ENCODE results near the gene SLC30A2.

The SLC30A2 gene

DNA sequence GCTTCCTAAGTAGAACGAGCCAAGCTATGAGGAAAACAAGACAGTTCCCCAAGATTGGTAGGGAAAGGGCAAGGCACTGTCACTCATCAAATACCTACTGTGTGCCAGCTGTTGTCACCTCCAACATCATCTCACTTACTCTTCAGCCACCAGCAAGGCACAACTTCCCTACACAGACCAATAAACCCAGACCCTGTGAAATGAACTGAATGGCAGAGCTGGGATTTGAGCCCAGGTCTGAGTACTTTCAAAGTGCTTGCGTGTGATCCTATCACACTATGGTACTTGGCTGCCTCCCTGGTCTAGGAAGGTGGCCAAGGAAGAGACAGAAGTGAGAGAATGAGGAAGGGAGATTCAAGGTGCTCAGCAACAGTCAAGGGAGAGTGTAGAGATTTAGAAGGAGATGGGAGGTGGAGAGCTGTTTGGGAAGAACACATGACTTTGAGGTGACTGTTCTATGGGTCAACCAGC lies 38.2 kb upstream of the SLC30A2 start:
- Histone ChIP-seq H3K79me1 (ENCODE audit: low read length) (peaks cover 3% of the 10 kb centered on the region), H2BK120ac (ENCODE audit: insufficient read depth, low read length, poor library complexity) (no peak overlapping the region), H2AK5ac (ENCODE audit: low read length) (no peak overlapping the region), H4K12ac (ENCODE audit: low read depth, low read length) (no peak overlapping the region), H3K4ac (ENCODE audit: low read depth, low read length) (no peak overlapping the region), H3K36me3 (ENCODE audit: control insufficient read depth in 1 of 2, insufficient read depth in 2 of 2, low read length in 2 of 2) (no peaks in the 10 kb centered on the region), H3K4me3 (ENCODE audit: low read depth, low read length) (no peak overlapping the region), H3K18ac (ENCODE audit: low read length) (no peak overlapping the region), H3K23ac (ENCODE audit: low read length) (no peak overlapping the region), H3K14ac (ENCODE audit: low read length) (no peak overlapping the region), H3K4me2 (ENCODE audit: low read length) (no peak overlapping the region), H3K79me2 (ENCODE audit: control insufficient read depth, insufficient read depth, low read length, poor library complexity) (no peaks in the 10 kb centered on the region), H3K27me3 (ENCODE audit: insufficient read depth, low read length) (no peaks in the 10 kb centered on the region), H3K4me1 (ENCODE audit: control insufficient read depth in 1 of 2, insufficient read depth in 2 of 2, low read length in 2 of 2) (peaks cover 2 to 3% of the 10 kb centered on the region in 2 experiments), H2BK12ac (ENCODE audit: low read length) (no peak overlapping the region), H3K9me3 (ENCODE audit: insufficient read depth, low read depth, low read length) (no peaks in the 10 kb centered on the region), H3K9ac (ENCODE audit: low read length) (no peak overlapping the region), H2BK5ac (ENCODE audit: low read depth, low read length, poor library complexity) (no peak overlapping the region), H2AFZ (ENCODE audit: insufficient read depth, low read length, poor library complexity) (no peak overlapping the region), H4K8ac (ENCODE audit: low read depth, low read length) (no peak overlapping the region), H3K27ac (ENCODE audit: low read depth, low read length) (no peak overlapping the region), H4K91ac (ENCODE audit: low read depth, low read length) (no peak overlapping the region)
- DNase-seq = peak; percentile 49 to 75
- WGBS (ENCODE audit: extremely low coverage, insufficient coverage, insufficient read length) = no CpG with 5 or more reads among the region's 2 CpGs

DNA sequence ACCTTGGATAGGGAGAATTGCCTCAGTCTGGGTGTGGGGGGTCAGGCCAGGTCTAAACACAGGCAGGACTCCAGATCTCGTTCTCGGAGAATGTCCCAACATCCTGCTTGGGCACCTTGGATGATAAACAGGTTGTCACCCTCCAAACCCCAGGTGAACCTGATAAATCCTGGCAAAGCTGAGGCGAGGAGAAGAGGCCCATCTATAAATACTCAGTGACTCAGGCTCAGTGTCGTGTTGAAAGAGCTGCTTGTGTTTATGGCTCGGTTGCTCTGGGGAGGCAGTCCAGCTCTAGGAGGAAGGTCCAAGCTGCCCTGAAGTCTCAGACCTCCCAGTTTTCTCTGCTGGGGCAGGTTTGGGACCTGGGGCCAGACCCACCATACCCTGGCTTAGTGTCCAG lies 37.3 kb upstream of the SLC30A2 start:
- H3K4me3 ChIP-seq (ENCODE audit: low read depth, low read length) = no peak overlapping the region
- H3K14ac ChIP-seq (ENCODE audit: low read length) = no peak overlapping the region
- peaks cover 4% of the 10 kb centered on the region for H3K79me1 ChIP-seq (ENCODE audit: low read length)
- H3K36me3 ChIP-seq (ENCODE audit: control insufficient read depth in 1 of 2, insufficient read depth in 2 of 2, low read length in 2 of 2) = no peaks in the 10 kb centered on the region
- H2BK120ac ChIP-seq (ENCODE audit: insufficient read depth, low read length, poor library complexity) = no peak overlapping the region
- no peak overlapping the region for H2AK5ac ChIP-seq (ENCODE audit: low read length)
- no peak overlapping the region for H2BK5ac ChIP-seq (ENCODE audit: low read depth, low read length, poor library complexity)
- H4K12ac ChIP-seq (ENCODE audit: low read depth, low read length) = no peak overlapping the region
- no CpG with 5 or more reads among the region's 5 CpGs for WGBS (ENCODE audit: extremely low coverage, insufficient coverage, insufficient read length)
- peak in 1 of 2 donors; percentile 49 for DNase-seq
- H3K9ac ChIP-seq (ENCODE audit: low read length) = no peak overlapping the region
- no peak overlapping the region for H2BK12ac ChIP-seq (ENCODE audit: low read length)
- no peaks in the 10 kb centered on the region for H3K79me2 ChIP-seq (ENCODE audit: control insufficient read depth, insufficient read depth, low read length, poor library complexity)
- H3K23ac ChIP-seq (ENCODE audit: low read length) = no peak overlapping the region
- H3K18ac ChIP-seq (ENCODE audit: low read length) = no peak overlapping the region
- no peak overlapping the region for H2AFZ ChIP-seq (ENCODE audit: insufficient read depth, low read length, poor library complexity)
- no peaks in the 10 kb centered on the region for H3K9me3 ChIP-seq (ENCODE audit: insufficient read depth, low read depth, low read length)
- no peak overlapping the region for H4K91ac ChIP-seq (ENCODE audit: low read depth, low read length)
- no peaks in the 10 kb centered on the region for H3K27me3 ChIP-seq (ENCODE audit: insufficient read depth, low read length)
- no peak overlapping the region for H3K4ac ChIP-seq (ENCODE audit: low read depth, low read length)
- H3K4me2 ChIP-seq (ENCODE audit: low read length) = no peak overlapping the region
- H4K8ac ChIP-seq (ENCODE audit: low read depth, low read length) = no peak overlapping the region
- no peak overlapping the region for H3K27ac ChIP-seq (ENCODE audit: low read depth, low read length)
- H3K4me1 ChIP-seq (ENCODE audit: control insufficient read depth in 1 of 2, insufficient read depth in 2 of 2, low read length in 2 of 2) = peaks cover 6 to 10% of the 10 kb centered on the region in 2 experiments

DNA sequence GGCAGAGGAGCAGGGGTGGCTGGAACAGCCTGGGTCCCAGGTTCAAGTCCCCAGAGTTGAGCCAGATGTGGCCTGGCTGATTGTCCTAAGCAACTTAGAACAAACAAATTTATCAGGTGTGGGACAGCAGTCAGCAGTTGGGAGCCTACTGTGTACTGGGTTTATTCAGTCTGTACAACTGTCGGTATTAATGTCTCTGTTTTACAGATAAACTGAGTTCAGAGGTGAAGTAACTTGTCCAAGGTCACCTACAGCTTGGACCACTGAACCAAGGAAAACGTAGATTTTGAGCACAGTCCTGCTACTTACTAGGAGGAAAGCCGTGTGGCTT lies 36.1 kb upstream of the SLC30A2 start:
- Histone ChIP-seq H2BK12ac (ENCODE audit: low read length) (no peak overlapping the region), H3K79me2 (ENCODE audit: control insufficient read depth, insufficient read depth, low read length, poor library complexity) (no peaks in the 10 kb centered on the region), H3K4ac (ENCODE audit: low read depth, low read length) (no peak overlapping the region), H3K36me3 (ENCODE audit: control insufficient read depth in 1 of 2, insufficient read depth in 2 of 2, low read length in 2 of 2) (no peaks in the 10 kb centered on the region), H2AK5ac (ENCODE audit: low read length) (no peak overlapping the region), H2BK120ac (ENCODE audit: insufficient read depth, low read length, poor library complexity) (no peak overlapping the region), H3K27ac (ENCODE audit: low read depth, low read length) (no peak overlapping the region), H4K12ac (ENCODE audit: low read depth, low read length) (no peak overlapping the region), H3K4me3 (ENCODE audit: low read depth, low read length) (no peak overlapping the region), H2AFZ (ENCODE audit: insufficient read depth, low read length, poor library complexity) (no peak overlapping the region), H3K14ac (ENCODE audit: low read length) (no peak overlapping the region), H3K4me1 (ENCODE audit: control insufficient read depth in 1 of 2, insufficient read depth in 2 of 2, low read length in 2 of 2) (peaks cover 7 to 12% of the 10 kb centered on the region in 2 experiments), H2BK5ac (ENCODE audit: low read depth, low read length, poor library complexity) (no peak overlapping the region), H3K27me3 (ENCODE audit: insufficient read depth, low read length) (no peaks in the 10 kb centered on the region), H3K9me3 (ENCODE audit: insufficient read depth, low read depth, low read length) (no peaks in the 10 kb centered on the region), H3K9ac (ENCODE audit: low read length) (no peak overlapping the region), H4K91ac (ENCODE audit: low read depth, low read length) (no peak overlapping the region), H3K23ac (ENCODE audit: low read length) (no peak overlapping the region), H3K79me1 (ENCODE audit: low read length) (peaks cover 4% of the 10 kb centered on the region), H4K8ac (ENCODE audit: low read depth, low read length) (no peak overlapping the region), H3K18ac (ENCODE audit: low read length) (no peak overlapping the region), H3K4me2 (ENCODE audit: low read length) (no peak overlapping the region)
- no peak for DNase-seq
- WGBS (ENCODE audit: extremely low coverage, insufficient coverage, insufficient read length) = no CpG with 5 or more reads among the region's 3 CpGs

DNA sequence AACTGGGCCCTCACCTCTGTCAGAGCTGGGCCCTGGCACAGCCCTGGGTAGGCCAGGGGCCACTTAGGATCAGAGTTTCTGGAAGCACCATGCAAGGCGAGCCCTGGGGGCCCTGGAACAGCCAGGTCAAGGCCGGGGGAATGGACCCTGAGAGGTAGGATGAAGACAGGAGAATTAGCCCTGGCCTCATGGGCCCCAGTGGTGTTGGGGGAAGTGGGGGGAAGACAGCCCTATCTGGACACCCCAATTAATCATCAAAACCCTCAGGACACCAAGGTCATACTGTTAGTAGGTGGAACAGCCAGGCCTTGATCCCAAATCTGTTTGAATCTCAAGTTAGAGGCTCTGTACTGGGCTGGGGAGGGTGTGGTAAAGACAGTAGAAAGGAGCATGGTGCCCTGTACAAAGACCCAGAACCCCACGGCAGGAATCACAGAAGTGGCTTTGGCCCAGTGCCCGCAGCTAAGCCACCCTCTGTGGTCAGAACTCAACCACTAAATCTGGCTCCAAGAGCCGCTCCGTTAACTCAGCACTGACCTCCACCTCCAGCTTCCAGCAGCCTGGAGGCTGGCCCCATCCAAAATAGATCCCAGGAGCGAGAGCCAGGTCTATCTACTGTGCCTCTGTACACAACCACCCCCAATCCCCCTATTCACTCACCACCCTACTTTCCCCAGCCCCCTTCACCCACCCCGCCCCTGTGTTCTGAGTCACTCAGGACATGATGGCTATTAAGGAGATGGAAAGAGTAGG lies 35.5 kb upstream of the SLC30A2 start:
- no peak overlapping the region for H3K4ac ChIP-seq (ENCODE audit: low read depth, low read length)
- H3K18ac ChIP-seq (ENCODE audit: low read length) = no peak overlapping the region
- H4K12ac ChIP-seq (ENCODE audit: low read depth, low read length) = no peak overlapping the region
- H3K23ac ChIP-seq (ENCODE audit: low read length) = no peak overlapping the region
- H2BK120ac ChIP-seq (ENCODE audit: insufficient read depth, low read length, poor library complexity) = no peak overlapping the region
- no peak overlapping the region for H2AFZ ChIP-seq (ENCODE audit: insufficient read depth, low read length, poor library complexity)
- H3K36me3 ChIP-seq (ENCODE audit: control insufficient read depth in 1 of 2, insufficient read depth in 2 of 2, low read length in 2 of 2) = no peaks in the 10 kb centered on the region
- no peak overlapping the region for H3K27ac ChIP-seq (ENCODE audit: low read depth, low read length)
- H2BK5ac ChIP-seq (ENCODE audit: low read depth, low read length, poor library complexity) = no peak overlapping the region
- H2BK12ac ChIP-seq (ENCODE audit: low read length) = no peak overlapping the region
- H3K4me3 ChIP-seq (ENCODE audit: low read depth, low read length) = no peak overlapping the region
- no peaks in the 10 kb centered on the region for H3K79me2 ChIP-seq (ENCODE audit: control insufficient read depth, insufficient read depth, low read length, poor library complexity)
- no peak overlapping the region for H3K4me2 ChIP-seq (ENCODE audit: low read length)
- peak overlapping the region; percentile 4 for H2AK5ac ChIP-seq (ENCODE audit: low read length)
- peaks cover under 1% of the 10 kb centered on the region for H3K9me3 ChIP-seq (ENCODE audit: insufficient read depth, low read depth, low read length)
- WGBS (ENCODE audit: extremely low coverage, insufficient coverage, insufficient read length) = no CpG with 5 or more reads among the region's 8 CpGs
- H3K4me1 ChIP-seq (ENCODE audit: control insufficient read depth in 1 of 2, insufficient read depth in 2 of 2, low read length in 2 of 2) = peaks cover 7 to 12% of the 10 kb centered on the region in 2 experiments
- no peak overlapping the region for H4K91ac ChIP-seq (ENCODE audit: low read depth, low read length)
- H3K79me1 ChIP-seq (ENCODE audit: low read length) = peaks cover 4% of the 10 kb centered on the region
- no peaks in the 10 kb centered on the region for H3K27me3 ChIP-seq (ENCODE audit: insufficient read depth, low read length)
- H3K9ac ChIP-seq (ENCODE audit: low read length) = no peak overlapping the region
- no peak for DNase-seq
- no peak overlapping the region for H3K14ac ChIP-seq (ENCODE audit: low read length)
- no peak overlapping the region for H4K8ac ChIP-seq (ENCODE audit: low read depth, low read length)
